Measurements from ENCODE around the gene SMCO4. TPM values are rescaled to one million over a fixed set of nuclear protein-coding genes. Genes with fewer than 3 reads are reported as not detected.

Gene SMCO4
- total and polyA plus RNA-seq, 7 donors, result 2.4 to 112 (median 9.6) TPM

- Histone ChIP-seq H3K9me3 (no peaks in the 10 kb centered on the region), H3K4me1 (no peaks in the 10 kb centered on the region), H3K36me3 (peaks cover 0 to 4% (median 0%) of the 10 kb centered on the region in 4 donors), H3K4me3 (no peak overlapping the region), H3K27me3 (no peaks in the 10 kb centered on the region), H3K27ac (no peak overlapping the region)
- intact Hi-C loops (cut with DNase I), result no loop called here
- TF ChIP-seq EP300 (IDR thresholded peaks at IDR 0.05), result no peak
- no peak for TF ChIP-seq POLR2AphosphoS5 (IDR thresholded peaks at IDR 0.05)
- no peak for TF ChIP-seq CTCF (IDR thresholded peaks at IDR 0.05)
- no peak for TF ChIP-seq POLR2A (IDR thresholded peaks at IDR 0.05)
- 80 to 84% methylated on average over 11 of the region's 11 CpGs for WGBS, 2 donors
- no peak for DNase-seq
Observed at GRCh38 chr11:93477684-93478234, 65.4 kb downstream of the SMCO4 start.

- no peaks in the 10 kb centered on the region for H3K4me1 ChIP-seq
- no peak overlapping the region for H3K4me3 ChIP-seq
- H3K27me3 ChIP-seq, result no peaks in the 10 kb centered on the region
- DNase-seq, result no peak
- TF ChIP-seq POLR2AphosphoS5 (IDR thresholded peaks at IDR 0.05) (no peak), CTCF (IDR thresholded peaks at IDR 0.05) (no peak), POLR2A (IDR thresholded peaks at IDR 0.05) (no peak), EP300 (IDR thresholded peaks at IDR 0.05) (no peak)
- H3K27ac ChIP-seq, result no peak overlapping the region
- WGBS, 2 donors, result 83 to 87% methylated on average over 3 of the region's 3 CpGs
- no peaks in the 10 kb centered on the region for H3K9me3 ChIP-seq
- H3K36me3 ChIP-seq, result peaks cover 0 to 4% (median 0%) of the 10 kb centered on the region in 4 donors
- intact Hi-C loops (cut with DNase I), result no loop called here
Observed at GRCh38 chr11:93476796-93477195, 66.4 kb downstream of the SMCO4 start.

DNA sequence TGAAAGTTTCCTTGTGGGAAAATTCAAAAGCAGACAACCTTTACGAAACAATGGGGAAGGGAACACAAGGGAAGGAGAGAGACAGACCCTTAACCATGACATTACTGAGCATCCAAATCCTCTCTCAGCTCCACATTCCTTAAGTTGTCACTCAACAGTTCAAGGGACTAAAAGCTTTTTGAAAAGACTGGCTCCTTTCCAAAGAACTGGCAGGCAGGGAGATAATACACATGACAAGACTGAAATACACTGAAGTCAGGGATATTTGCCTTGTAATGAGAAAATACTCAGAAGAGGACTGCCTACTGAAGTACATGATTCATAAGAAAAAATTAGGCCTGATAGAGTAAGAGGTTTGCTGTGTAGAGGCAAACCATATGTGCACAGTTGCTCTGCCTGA is 69.1 kb downstream of the SMCO4 start:
- H3K9me3 ChIP-seq, result no peaks in the 10 kb centered on the region
- no peak for DNase-seq
- WGBS, 2 donors, result 98% methylated on average over 1 of the region's 1 CpG
- no peaks in the 10 kb centered on the region for H3K4me1 ChIP-seq
- peaks cover 0 to 4% (median 0%) of the 10 kb centered on the region in 4 donors for H3K36me3 ChIP-seq
- no peak overlapping the region for H3K27ac ChIP-seq
- intact Hi-C loops (cut with DNase I), result no loop called here
- no peak for TF ChIP-seq POLR2A (IDR thresholded peaks at IDR 0.05)
- TF ChIP-seq CTCF (IDR thresholded peaks at IDR 0.05), result no peak
- no peak for TF ChIP-seq POLR2AphosphoS5 (IDR thresholded peaks at IDR 0.05)
- no peak for TF ChIP-seq EP300 (IDR thresholded peaks at IDR 0.05)
- H3K4me3 ChIP-seq, result no peak overlapping the region
- H3K27me3 ChIP-seq, result no peaks in the 10 kb centered on the region

GRCh38 chr11:93468290-93468689 is 74.9 kb downstream of the SMCO4 start:
- Histone ChIP-seq H3K27me3 (no peaks in the 10 kb centered on the region), H3K9me3 (no peaks in the 10 kb centered on the region), H3K4me3 (no peak overlapping the region), H3K4me1 (no peaks in the 10 kb centered on the region), H3K36me3 (no peaks in the 10 kb centered on the region), H3K27ac (no peak overlapping the region)
- TF ChIP-seq POLR2AphosphoS5 (IDR thresholded peaks at IDR 0.05) (no peak), CTCF (IDR thresholded peaks at IDR 0.05) (no peak), POLR2A (IDR thresholded peaks at IDR 0.05) (no peak), EP300 (IDR thresholded peaks at IDR 0.05) (no peak)
- intact Hi-C loops (cut with DNase I), result no loop called here
- WGBS, 2 donors, result 71 to 76% methylated on average over 5 of the region's 5 CpGs
- DNase-seq, result no peak

- no peaks in the 10 kb centered on the region for H3K27me3 ChIP-seq
- H3K4me1 ChIP-seq, result no peaks in the 10 kb centered on the region
- no peaks in the 10 kb centered on the region for H3K9me3 ChIP-seq
- no peak overlapping the region for H3K27ac ChIP-seq
- no peak overlapping the region for H3K4me3 ChIP-seq
- intact Hi-C loops (cut with DNase I), result no loop called here
- no peak for DNase-seq
- TF ChIP-seq EP300 (IDR thresholded peaks at IDR 0.05) (no peak), CTCF (IDR thresholded peaks at IDR 0.05) (no peak), POLR2A (IDR thresholded peaks at IDR 0.05) (no peak), POLR2AphosphoS5 (IDR thresholded peaks at IDR 0.05) (no peak)
- 87 to 90% methylated on average over 4 of the region's 4 CpGs for WGBS, 2 donors
- H3K36me3 ChIP-seq, result no peaks in the 10 kb centered on the region
Observed at GRCh38 chr11:93467054-93467453, 76.1 kb downstream of the SMCO4 start.

Data from sigmoid colon (tissue), 7 donors.